DND-41 (cell line): ENCODE data around the gene ALDH1A1.

Experiments
- EZH2 ChIP-seq: IDR thresholded peaks from 3 replicates; pipeline ENCODE4 v1.6.1; 2012; ENCODE audit warnings: borderline replicate concordance, low read depth, mild to moderate bottlenecking, moderate library complexity, low read length, inconsistent platforms; ENCODE audit not compliant: severe bottlenecking
- TF ChIP-seq, protein P1 (sequence below): IDR thresholded peaks from 2 replicates; pipeline ENCODE4 v1.5.1; 2012; ENCODE audit warnings: borderline replicate concordance, low read length, moderate library complexity, mild to moderate bottlenecking; ENCODE audit not compliant: poor library complexity, severe bottlenecking; ENCODE audit errors: extremely low read depth

GRCh38 chr9:72921888-72922654, 30.8 kb downstream of the ALDH1A1 start:
- TF ChIP-seq, protein P1, sequence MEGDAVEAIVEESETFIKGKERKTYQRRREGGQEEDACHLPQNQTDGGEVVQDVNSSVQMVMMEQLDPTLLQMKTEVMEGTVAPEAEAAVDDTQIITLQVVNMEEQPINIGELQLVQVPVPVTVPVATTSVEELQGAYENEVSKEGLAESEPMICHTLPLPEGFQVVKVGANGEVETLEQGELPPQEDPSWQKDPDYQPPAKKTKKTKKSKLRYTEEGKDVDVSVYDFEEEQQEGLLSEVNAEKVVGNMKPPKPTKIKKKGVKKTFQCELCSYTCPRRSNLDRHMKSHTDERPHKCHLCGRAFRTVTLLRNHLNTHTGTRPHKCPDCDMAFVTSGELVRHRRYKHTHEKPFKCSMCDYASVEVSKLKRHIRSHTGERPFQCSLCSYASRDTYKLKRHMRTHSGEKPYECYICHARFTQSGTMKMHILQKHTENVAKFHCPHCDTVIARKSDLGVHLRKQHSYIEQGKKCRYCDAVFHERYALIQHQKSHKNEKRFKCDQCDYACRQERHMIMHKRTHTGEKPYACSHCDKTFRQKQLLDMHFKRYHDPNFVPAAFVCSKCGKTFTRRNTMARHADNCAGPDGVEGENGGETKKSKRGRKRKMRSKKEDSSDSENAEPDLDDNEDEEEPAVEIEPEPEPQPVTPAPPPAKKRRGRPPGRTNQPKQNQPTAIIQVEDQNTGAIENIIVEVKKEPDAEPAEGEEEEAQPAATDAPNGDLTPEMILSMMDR, result no peak
- no peak for TF ChIP-seq EZH2
